Measurements from ENCODE around the gene NAA10. TPM values are rescaled to one million over a fixed set of nuclear protein-coding genes. Genes with fewer than 3 reads are reported as not detected.

Gene NAA10
- total RNA-seq, 1 experiment from 2014 or later: 124 TPM

DNA sequence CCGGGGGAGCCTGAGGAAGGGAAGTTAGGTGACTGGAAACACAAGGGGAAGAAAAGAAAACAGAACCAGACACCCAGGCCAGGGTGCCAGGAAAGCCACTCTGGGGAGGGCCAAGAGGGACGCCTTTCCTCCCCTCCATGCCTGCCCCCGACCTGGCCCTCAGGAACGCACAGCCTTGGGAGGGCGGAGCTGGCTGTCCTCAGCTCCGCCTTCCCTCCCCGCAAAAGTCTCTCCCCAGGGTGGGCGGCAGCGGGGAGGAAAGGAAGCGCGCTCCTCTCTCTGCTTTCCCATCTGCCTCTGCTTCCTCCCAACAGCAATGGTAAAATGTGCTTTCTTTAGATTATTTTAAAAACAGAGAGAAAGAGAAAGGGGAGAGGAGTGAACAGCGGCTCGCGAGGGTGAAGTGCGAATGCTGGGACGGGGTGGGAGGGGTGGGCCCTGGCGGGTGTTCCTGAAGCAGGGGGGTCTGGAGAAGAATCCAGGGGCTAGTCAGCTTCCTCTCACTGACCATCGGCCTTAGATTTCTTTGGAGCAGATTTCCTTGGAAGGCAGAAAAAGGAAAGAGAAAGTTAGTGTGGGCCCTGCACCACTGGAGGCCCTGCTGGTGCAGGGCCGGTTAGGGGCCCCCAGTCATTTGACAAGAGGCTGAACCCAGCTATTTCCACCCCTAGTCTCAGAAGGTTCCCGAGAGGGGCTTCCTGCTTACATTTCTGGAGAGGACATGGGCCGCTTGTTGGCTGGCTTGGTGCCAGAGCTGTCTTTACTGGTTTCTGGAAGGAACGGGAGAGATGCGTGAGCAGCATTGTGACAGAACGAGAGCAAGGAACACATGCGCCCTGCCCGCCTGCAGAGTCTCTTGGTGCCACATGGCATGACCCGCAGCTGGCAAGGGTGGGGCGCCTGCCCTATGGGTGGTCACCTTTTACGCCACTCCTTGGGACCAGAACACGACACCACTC lies 14.3 kb upstream of the NAA10 start:
- H3K79me2 ChIP-seq (ENCODE audit: insufficient read depth, low read length): no peaks in the 10 kb centered on the region; the same call in 1 of the 2 replicates
- no peak overlapping the region for H3K4me3 ChIP-seq (replicated peaks in 1 of 2; ENCODE audit: low read depth in 1 of 2, low read length in 2 of 2)
- H3K27ac ChIP-seq (ENCODE audit: low read depth, low read length): no peak overlapping the region
- TF ChIP-seq ELF1 (IDR thresholded peaks at IDR 0.05; ENCODE audit: borderline replicate concordance, low read depth) (no peak), POLR2AphosphoS5 (IDR thresholded peaks at IDR 0.05; ENCODE audit: low read depth, low read length) (no peak), EZH2phosphoT487 (IDR thresholded peaks at IDR 0.05; ENCODE audit: borderline replicate concordance) (no peak), YY1 (IDR thresholded peaks at IDR 0.05; ENCODE audit: extremely low read depth, insufficient replicate concordance, low read depth, low read length) (no peak), MAX (IDR thresholded peaks at IDR 0.05) (no peak), EZH2 (IDR thresholded peaks at IDR 0.05) (no peak), ATF3 (IDR thresholded peaks at IDR 0.05) (no peak), ZBTB33 (IDR thresholded peaks at IDR 0.05; ENCODE audit: extremely low read depth, insufficient replicate concordance, low read length) (no peak), TCF7L2 (IDR thresholded peaks at IDR 0.05; ENCODE audit: borderline replicate concordance, extremely low read depth, insufficient read depth, insufficient read length) (no peak), CBX3 (IDR thresholded peaks at IDR 0.05; ENCODE audit: low read depth) (no peak), RAD21 (IDR thresholded peaks at IDR 0.05; ENCODE audit: low read depth) (no peak), JUND (IDR thresholded peaks at IDR 0.05) (no peak), SRF (IDR thresholded peaks at IDR 0.05; ENCODE audit: low read depth) (no peak), SP1 (IDR thresholded peaks at IDR 0.05; ENCODE audit: low read depth) (no peak), FOSL1 (IDR thresholded peaks at IDR 0.05; ENCODE audit: low read depth) (no peak)
- TF ChIP-seq, protein P1, sequence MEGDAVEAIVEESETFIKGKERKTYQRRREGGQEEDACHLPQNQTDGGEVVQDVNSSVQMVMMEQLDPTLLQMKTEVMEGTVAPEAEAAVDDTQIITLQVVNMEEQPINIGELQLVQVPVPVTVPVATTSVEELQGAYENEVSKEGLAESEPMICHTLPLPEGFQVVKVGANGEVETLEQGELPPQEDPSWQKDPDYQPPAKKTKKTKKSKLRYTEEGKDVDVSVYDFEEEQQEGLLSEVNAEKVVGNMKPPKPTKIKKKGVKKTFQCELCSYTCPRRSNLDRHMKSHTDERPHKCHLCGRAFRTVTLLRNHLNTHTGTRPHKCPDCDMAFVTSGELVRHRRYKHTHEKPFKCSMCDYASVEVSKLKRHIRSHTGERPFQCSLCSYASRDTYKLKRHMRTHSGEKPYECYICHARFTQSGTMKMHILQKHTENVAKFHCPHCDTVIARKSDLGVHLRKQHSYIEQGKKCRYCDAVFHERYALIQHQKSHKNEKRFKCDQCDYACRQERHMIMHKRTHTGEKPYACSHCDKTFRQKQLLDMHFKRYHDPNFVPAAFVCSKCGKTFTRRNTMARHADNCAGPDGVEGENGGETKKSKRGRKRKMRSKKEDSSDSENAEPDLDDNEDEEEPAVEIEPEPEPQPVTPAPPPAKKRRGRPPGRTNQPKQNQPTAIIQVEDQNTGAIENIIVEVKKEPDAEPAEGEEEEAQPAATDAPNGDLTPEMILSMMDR (IDR thresholded peaks at IDR 0.05 in 2 of 3, conservative IDR thresholded peaks at IDR 0.05 in 1 of 3; ENCODE audit: borderline replicate concordance in 1 of 3, insufficient read depth in 1 of 3, low read depth in 2 of 3, low read length in 2 of 3): no peak
- TF ChIP-seq, protein P2, sequence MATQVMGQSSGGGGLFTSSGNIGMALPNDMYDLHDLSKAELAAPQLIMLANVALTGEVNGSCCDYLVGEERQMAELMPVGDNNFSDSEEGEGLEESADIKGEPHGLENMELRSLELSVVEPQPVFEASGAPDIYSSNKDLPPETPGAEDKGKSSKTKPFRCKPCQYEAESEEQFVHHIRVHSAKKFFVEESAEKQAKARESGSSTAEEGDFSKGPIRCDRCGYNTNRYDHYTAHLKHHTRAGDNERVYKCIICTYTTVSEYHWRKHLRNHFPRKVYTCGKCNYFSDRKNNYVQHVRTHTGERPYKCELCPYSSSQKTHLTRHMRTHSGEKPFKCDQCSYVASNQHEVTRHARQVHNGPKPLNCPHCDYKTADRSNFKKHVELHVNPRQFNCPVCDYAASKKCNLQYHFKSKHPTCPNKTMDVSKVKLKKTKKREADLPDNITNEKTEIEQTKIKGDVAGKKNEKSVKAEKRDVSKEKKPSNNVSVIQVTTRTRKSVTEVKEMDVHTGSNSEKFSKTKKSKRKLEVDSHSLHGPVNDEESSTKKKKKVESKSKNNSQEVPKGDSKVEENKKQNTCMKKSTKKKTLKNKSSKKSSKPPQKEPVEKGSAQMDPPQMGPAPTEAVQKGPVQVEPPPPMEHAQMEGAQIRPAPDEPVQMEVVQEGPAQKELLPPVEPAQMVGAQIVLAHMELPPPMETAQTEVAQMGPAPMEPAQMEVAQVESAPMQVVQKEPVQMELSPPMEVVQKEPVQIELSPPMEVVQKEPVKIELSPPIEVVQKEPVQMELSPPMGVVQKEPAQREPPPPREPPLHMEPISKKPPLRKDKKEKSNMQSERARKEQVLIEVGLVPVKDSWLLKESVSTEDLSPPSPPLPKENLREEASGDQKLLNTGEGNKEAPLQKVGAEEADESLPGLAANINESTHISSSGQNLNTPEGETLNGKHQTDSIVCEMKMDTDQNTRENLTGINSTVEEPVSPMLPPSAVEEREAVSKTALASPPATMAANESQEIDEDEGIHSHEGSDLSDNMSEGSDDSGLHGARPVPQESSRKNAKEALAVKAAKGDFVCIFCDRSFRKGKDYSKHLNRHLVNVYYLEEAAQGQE (IDR thresholded peaks at IDR 0.05; ENCODE audit: low read depth): no peak
- no peak for DNase-seq (ENCODE audit: low read depth, low spot score)
- no peaks in the 10 kb centered on the region; a peak in 1 of 4 replicates for H3K4me1 ChIP-seq (ENCODE audit: control insufficient read depth in 1 of 2, insufficient read depth in 2 of 2, low read length in 2 of 2)
- BruUV-seq (replicated peaks): no TSS peak
- H2AFZ ChIP-seq (ENCODE audit: low read depth, low read length, poor library complexity, severe bottlenecking): no peak overlapping the region
- H4K20me1 ChIP-seq (ENCODE audit: insufficient read depth): no peaks in the 10 kb centered on the region
- no peaks in the 10 kb centered on the region for H3K9me3 ChIP-seq (ENCODE audit: control insufficient read depth in 1 of 2, insufficient read depth in 1 of 2, low read depth in 1 of 2, low read length in 2 of 2)
- ChIA-PET RAD21 (ENCODE audit: low non-redundant PET in 1 of 2, low total read pairs in 2 of 2, uncharacterized antibody in 2 of 2, unreplicated experiment in 2 of 2) (no interaction called here), CTCF (no interaction called here), POLR2A (no interaction called here)
- ATAC-seq: no peak
- H3K36me3 ChIP-seq (ENCODE audit: control insufficient read depth in 1 of 2, insufficient read depth in 2 of 2, low read length in 2 of 2): peaks cover 0 to 14% of the 10 kb centered on the region in 2 experiments; a peak in 1 of 4 replicates
- H3K4me2 ChIP-seq (ENCODE audit: low read length): no peak overlapping the region
- H3K9ac ChIP-seq (ENCODE audit: low read length): no peak overlapping the region
- no peaks in the 10 kb centered on the region for H3K27me3 ChIP-seq (ENCODE audit: insufficient read depth, low read length)
- intact Hi-C loops (cut with micrococcal nuclease): no loop called here
- no peaks in the 10 kb centered on the region for H3K9me2 ChIP-seq (ENCODE audit: insufficient read depth)
